Prostate gland (tissue), 2 donors: ENCODE data around the gene MTARC2. TPM values are rescaled to one million over a fixed set of nuclear protein-coding genes. Genes with fewer than 3 reads are reported as not detected.

ENCODE experiments used
- DNase-seq: peaks from one replicate; pipeline ENCODE4 v3.0.0-alpha.2; 2019; ENCODE audit warnings: low spot score
- H3K27ac ChIP-seq, 2 donors: fragments of 200-600 bp; sonication (generic); 2 replicates each; pipeline ENCODE4 v1.5.1; 2017 to 2019
- H3K27me3 ChIP-seq: fragments of 200-600 bp; sonication (generic); replicated peaks from 2 replicates; pipeline ENCODE4 v1.5.1; 2019; ENCODE audit not compliant: insufficient read depth
- H3K36me3 ChIP-seq, 2 donors: fragments of 200-600 bp; sonication (generic); 1 replicate in 1 of 2; 2 replicates in 1 of 2; pipeline versions ENCODE4 v1.5.1 to v1.8.1; 2017 to 2019
- H3K4me1 ChIP-seq: fragments of 200-600 bp; sonication (generic); replicated peaks from 2 replicates; pipeline ENCODE4 v1.5.1; 2019
- H3K4me3 ChIP-seq, 2 donors: fragments of 200-600 bp; sonication (generic); 2 replicates each; pipeline ENCODE4 v1.5.1; 2017 to 2019
- H3K9me3 ChIP-seq: fragments of 200-600 bp; sonication (generic); 2 replicates; pipeline ENCODE4 v1.5.1; 2017
- CTCF ChIP-seq, 4 experiments: fragments of 200-600 bp in 2 of 4; fragments of 450-650 bp in 2 of 4; sonication (generic) in 2 of 4; IDR thresholded peaks; 1 replicate in 3 of 4; 2 replicates in 1 of 4; pipeline ENCODE4 v1.5.1; 2016 to 2019; ENCODE audit warnings: antibody characterized with exemption in 4 of 4, mild to moderate bottlenecking in 2 of 4, moderate library complexity in 2 of 4
- POLR2A ChIP-seq: fragments of 450-650 bp; IDR thresholded peaks from one replicate; pipeline ENCODE4 v1.6.1; 2016; ENCODE audit warnings: antibody characterized with exemption, mild to moderate bottlenecking
- POLR2AphosphoS5 ChIP-seq: sonication (generic); formaldehyde crosslinking; IDR thresholded peaks from one replicate; pipeline ENCODE4 v1.6.1; 2017; ENCODE audit warnings: antibody characterized with exemption
- WGBS: methylation state at CpG from one replicate; pipeline ENCODE4 v1.1.5; 2018; 5-methylcytosine and 5-hydroxymethylcytosine counted together
- intact Hi-C: fragments of 100-400 bp; cut with DNase I; formaldehyde crosslinking; loops from one replicate; pipeline ENCODE4 v1.14.2; 2022
- total RNA-seq, 2 donors: library from RNA; depleted of rRNA; stranded (reverse); fragments of >200 nt; gene quantifications; one replicate each; pipeline ENCODE4 v1.1.0, GENCODE V29; 2016

Gene MTARC2
- total RNA-seq, 2 donors from 2014 or later, result 22.2 to 44.4 TPM

GRCh38 chr1:220761688-220762427 is 13.7 kb downstream of the MTARC2 start:
- no peaks in the 10 kb centered on the region for H3K36me3 ChIP-seq
- H3K27me3 ChIP-seq, result no peaks in the 10 kb centered on the region
- 60% methylated on average over 7 of the region's 7 CpGs for WGBS
- DNase-seq, result no peak
- H3K9me3 ChIP-seq, result no peaks in the 10 kb centered on the region
- H3K27ac ChIP-seq, result no peak overlapping the region
- no peaks in the 10 kb centered on the region for H3K4me1 ChIP-seq
- TF ChIP-seq POLR2AphosphoS5, result no peak
- no peak for TF ChIP-seq POLR2A
- no peak for TF ChIP-seq CTCF (IDR thresholded peaks at IDR 0.05)
- no peak overlapping the region for H3K4me3 ChIP-seq
- intact Hi-C loops, result no loop called here

DNA sequence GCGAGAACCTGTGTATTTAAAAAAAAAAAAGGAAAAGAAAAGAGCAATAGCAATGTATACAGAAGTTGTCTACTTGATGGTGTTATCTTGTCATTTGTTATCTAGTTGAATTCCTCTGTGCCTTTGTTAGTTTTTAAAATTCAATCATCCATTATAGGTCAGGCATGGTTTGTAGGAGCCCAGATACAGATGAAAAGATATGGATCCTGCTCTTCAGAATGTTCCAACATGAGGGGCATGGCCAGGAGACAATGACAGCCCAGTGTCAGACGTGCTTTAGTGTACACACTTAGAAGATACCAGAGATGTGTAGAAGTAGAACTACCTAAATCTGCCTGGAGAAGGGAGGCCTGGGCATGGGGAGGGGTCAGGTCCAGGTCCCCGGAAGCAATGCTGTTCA is 16.6 kb downstream of the MTARC2 start:
- Histone ChIP-seq H3K27me3 (no peaks in the 10 kb centered on the region), H3K9me3 (no peaks in the 10 kb centered on the region), H3K4me3 (no peak overlapping the region), H3K27ac (no peak overlapping the region), H3K4me1 (no peaks in the 10 kb centered on the region), H3K36me3 (no peaks in the 10 kb centered on the region)
- intact Hi-C loops, result no loop called here
- WGBS, result 85% methylated on average over 3 of the region's 3 CpGs
- DNase-seq, result no peak
- TF ChIP-seq CTCF (IDR thresholded peaks at IDR 0.05), result no peak
- no peak for TF ChIP-seq POLR2A
- TF ChIP-seq POLR2AphosphoS5, result no peak

- intact Hi-C loops, result no loop called here
- Histone ChIP-seq H3K36me3 (no peaks in the 10 kb centered on the region), H3K27me3 (no peaks in the 10 kb centered on the region), H3K4me1 (no peaks in the 10 kb centered on the region), H3K4me3 (no peak overlapping the region), H3K27ac (no peak overlapping the region), H3K9me3 (no peaks in the 10 kb centered on the region)
- 59% methylated on average over 8 of the region's 8 CpGs for WGBS
- DNase-seq, result no peak
- TF ChIP-seq POLR2AphosphoS5, result no peak
- no peak for TF ChIP-seq POLR2A
- no peak for TF ChIP-seq CTCF (IDR thresholded peaks at IDR 0.05)
Measured at GRCh38 chr1:220767312-220768125, 19.4 kb downstream of the MTARC2 start.

DNA sequence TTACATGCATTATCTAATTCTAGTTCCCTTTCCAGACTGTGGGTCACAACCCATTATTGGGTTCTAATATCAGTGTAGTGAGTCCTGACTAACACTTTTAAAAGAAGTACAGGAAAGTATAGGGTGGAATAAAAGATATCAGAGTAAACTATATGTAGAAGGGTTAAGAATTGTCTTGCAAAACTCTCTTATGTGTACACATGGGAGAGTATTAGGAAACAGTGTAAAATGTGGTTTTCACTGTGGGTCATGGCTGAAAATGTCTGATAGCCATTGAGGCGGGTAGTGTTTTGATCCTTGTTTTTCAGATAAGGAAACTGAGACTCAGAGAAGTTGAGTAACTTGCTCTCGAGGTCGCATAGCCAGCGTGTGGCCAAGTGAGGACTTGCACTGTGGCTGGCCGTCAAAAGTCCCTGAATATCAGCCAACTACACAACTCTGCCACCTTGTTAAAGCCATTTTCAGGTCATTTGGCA is 20.0 kb downstream of the MTARC2 start:
- no peak for DNase-seq
- no peak for TF ChIP-seq POLR2A
- no peak for TF ChIP-seq POLR2AphosphoS5
- no peak for TF ChIP-seq CTCF (IDR thresholded peaks at IDR 0.05)
- no peaks in the 10 kb centered on the region for H3K27me3 ChIP-seq
- no peaks in the 10 kb centered on the region for H3K4me1 ChIP-seq
- whole genome bisulfite sequencing, result 61% methylated on average over 5 of the region's 5 CpGs
- intact Hi-C loops, result no loop called here
- H3K9me3 ChIP-seq, result no peaks in the 10 kb centered on the region
- H3K36me3 ChIP-seq, result no peaks in the 10 kb centered on the region
- H3K27ac ChIP-seq, result no peak overlapping the region
- H3K4me3 ChIP-seq, result no peak overlapping the region
